ENCODE measurements around the gene LSM5. TPM values are rescaled to one million over a fixed set of nuclear protein-coding genes. Genes with fewer than 3 reads are reported as not detected.

LSM5 gene
- total RNA-seq, 1 experiment from 2014 or later, result 108 TPM

DNA sequence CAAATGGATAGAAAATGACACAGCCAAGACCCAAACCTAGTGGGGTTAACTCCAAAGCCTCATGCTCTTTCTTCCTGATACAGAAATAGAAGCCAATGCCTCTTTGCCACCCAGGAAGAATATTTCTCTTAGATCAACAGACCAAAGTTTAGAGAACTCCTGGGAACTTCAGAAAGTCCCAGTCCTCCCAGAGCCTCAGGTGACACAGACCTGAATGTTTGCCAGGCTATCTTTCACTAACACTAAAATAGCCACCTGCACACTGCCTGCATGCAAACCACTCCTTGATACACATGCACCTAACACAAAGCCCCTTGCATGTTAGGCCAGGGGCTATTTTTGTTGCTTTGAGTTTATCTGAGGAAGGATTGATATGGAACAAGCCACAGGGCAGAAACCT is 27.7 kb downstream of the LSM5 start:
- H4K20me1 ChIP-seq (ENCODE audit: control insufficient read depth, insufficient read depth, insufficient read length), result no peaks in the 10 kb centered on the region
- no peak overlapping the region for H2BK5ac ChIP-seq (ENCODE audit: insufficient read length, low read length)
- H3K9ac ChIP-seq (ENCODE audit: extremely low read depth, insufficient read length, low read length), result no peak overlapping the region
- H3K9me3 ChIP-seq (ENCODE audit: control insufficient read depth, low read depth, low read length), result no peaks in the 10 kb centered on the region
- peaks cover 20% of the 10 kb centered on the region in 2 experiments for H3K4me1 Mint-ChIP-seq
- no peaks in the 10 kb centered on the region; a peak in 1 of 5 replicates for H3K9me3 Mint-ChIP-seq
- H4K8ac ChIP-seq (replicated peaks; ENCODE audit: insufficient read length, low read depth, low read length), result no peak overlapping the region
- H2BK12ac ChIP-seq (ENCODE audit: insufficient read length, low read depth, low read length), result no peak overlapping the region
- no peak overlapping the region; a peak in 1 of 5 replicates for H3K4me3 Mint-ChIP-seq
- H4K5ac ChIP-seq (ENCODE audit: insufficient read length, low read depth, low read length), result no peak overlapping the region
- no peak overlapping the region for H3K56ac ChIP-seq (ENCODE audit: insufficient read length, low read depth, low read length)
- no peaks in the 10 kb centered on the region for H3K23me2 ChIP-seq (ENCODE audit: insufficient read length, low read depth, low read length, poor library complexity, severe bottlenecking)
- no peaks in the 10 kb centered on the region for H3K79me1 ChIP-seq (ENCODE audit: insufficient read depth, low read depth, low read length, poor library complexity, severe bottlenecking)
- no peak overlapping the region for H3K27ac ChIP-seq (ENCODE audit: insufficient read length, low read depth, low read length)
- no peak overlapping the region for H2BK120ac ChIP-seq (ENCODE audit: low read depth, low read length, poor library complexity, severe bottlenecking)
- no peak overlapping the region for H2BK20ac ChIP-seq (ENCODE audit: low read depth, low read length, poor library complexity, severe bottlenecking)
- H3K4ac ChIP-seq (ENCODE audit: low read depth, low read length), result no peak overlapping the region
- no peak overlapping the region for H3K14ac ChIP-seq (ENCODE audit: insufficient read depth, low read length)
- no peak overlapping the region for H4K91ac ChIP-seq (ENCODE audit: insufficient read length, low read depth, low read length)
- no peak overlapping the region for H3K4me2 ChIP-seq (ENCODE audit: insufficient read depth, insufficient read length, low read length)
- no peak overlapping the region for H3T11ph ChIP-seq (ENCODE audit: low read length)
- H3K18ac ChIP-seq (ENCODE audit: insufficient read length, low read depth, low read length), result no peak overlapping the region
- H3K79me2 ChIP-seq (ENCODE audit: insufficient read depth, low read length), result no peaks in the 10 kb centered on the region
- no peak for DNase-seq
- peaks cover 1 to 9% (median 2%) of the 10 kb centered on the region in 3 experiments; a peak in 5 of 7 replicates for H3K36me3 Mint-ChIP-seq (ENCODE audit: insufficient read depth in 1 of 3, low read depth in 3 of 3)
- H2BK15ac ChIP-seq (ENCODE audit: low read depth, low read length), result no peak overlapping the region
- no peak overlapping the region for H3K23ac ChIP-seq (ENCODE audit: insufficient read length, low read depth, low read length)
- peak overlapping the region in 1 of 3 experiments; percentile 59; a peak in 1 of 7 replicates for H3K27ac Mint-ChIP-seq
- TF ChIP-seq, protein P1, sequence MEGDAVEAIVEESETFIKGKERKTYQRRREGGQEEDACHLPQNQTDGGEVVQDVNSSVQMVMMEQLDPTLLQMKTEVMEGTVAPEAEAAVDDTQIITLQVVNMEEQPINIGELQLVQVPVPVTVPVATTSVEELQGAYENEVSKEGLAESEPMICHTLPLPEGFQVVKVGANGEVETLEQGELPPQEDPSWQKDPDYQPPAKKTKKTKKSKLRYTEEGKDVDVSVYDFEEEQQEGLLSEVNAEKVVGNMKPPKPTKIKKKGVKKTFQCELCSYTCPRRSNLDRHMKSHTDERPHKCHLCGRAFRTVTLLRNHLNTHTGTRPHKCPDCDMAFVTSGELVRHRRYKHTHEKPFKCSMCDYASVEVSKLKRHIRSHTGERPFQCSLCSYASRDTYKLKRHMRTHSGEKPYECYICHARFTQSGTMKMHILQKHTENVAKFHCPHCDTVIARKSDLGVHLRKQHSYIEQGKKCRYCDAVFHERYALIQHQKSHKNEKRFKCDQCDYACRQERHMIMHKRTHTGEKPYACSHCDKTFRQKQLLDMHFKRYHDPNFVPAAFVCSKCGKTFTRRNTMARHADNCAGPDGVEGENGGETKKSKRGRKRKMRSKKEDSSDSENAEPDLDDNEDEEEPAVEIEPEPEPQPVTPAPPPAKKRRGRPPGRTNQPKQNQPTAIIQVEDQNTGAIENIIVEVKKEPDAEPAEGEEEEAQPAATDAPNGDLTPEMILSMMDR (conservative IDR thresholded peaks at IDR 0.05), result no peak
- H2AFZ ChIP-seq (ENCODE audit: low read length), result no peak overlapping the region
- no peaks in the 10 kb centered on the region for H3K27me3 Mint-ChIP-seq (ENCODE audit: low read depth)
- no peak overlapping the region for H2AK5ac ChIP-seq (ENCODE audit: insufficient read length, low read length)
- H3K4me1 ChIP-seq (ENCODE audit: insufficient read depth, low read length), result no peaks in the 10 kb centered on the region
- no peaks in the 10 kb centered on the region for H3K27me3 ChIP-seq (ENCODE audit: insufficient read depth, low read length)

All from H9 (cell line).